Measurements from ENCODE around the gene IL27RA.
A peak's percentile ranks its signal among the peaks of the same experiment; 100 is the strongest.
"Not testable (repeated sequence)": the region's sequence is repeated elsewhere in the genome, so short reads cannot be mapped to it uniquely, and the experiment has no call there.

Gene IL27RA

DNA sequence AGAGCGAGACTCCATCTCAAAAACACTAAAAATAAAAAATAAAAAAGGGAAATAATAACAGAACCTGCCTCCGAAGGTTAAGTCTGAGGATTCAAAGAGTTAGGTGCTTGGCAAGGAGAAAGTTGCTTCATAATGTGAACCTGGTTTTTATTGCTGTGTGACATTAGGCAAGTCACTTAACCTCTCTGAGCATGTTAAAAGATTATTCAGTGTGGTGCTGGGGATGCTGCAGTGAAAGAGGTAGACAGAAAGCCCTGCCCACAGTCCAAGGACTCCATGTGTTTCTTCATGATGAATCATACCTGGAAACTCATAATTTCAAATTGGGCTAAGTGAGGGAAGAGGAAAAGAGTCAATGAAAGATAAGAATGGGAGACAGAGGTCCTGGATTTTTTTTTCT, 2.4 kb downstream of the IL27RA start:
- no peak for DNase-seq

- not testable (repeated sequence) for DNase-seq
These were observed 3.6 kb downstream of the IL27RA start for GRCh38 chr19:14035159-14035558.

DNA sequence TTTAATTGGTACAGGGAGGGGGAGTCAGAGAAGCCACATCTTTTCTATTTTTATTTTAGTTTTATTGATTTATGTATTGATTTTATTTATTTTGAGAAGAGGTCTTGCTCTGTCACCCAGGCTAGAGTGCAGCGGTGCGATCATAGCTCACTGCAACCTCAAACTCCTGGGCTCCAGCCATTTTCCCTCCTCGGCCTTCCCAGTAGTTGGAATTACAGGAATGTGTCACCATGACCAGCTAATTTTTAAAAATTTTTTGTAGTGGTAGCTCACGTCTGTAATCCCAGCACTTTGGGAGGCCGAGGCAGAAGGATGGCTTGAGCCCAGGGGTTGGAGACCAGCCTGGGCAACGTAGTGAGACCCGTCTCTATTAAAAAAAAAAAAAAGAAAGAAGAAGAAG, 4.1 kb downstream of the IL27RA start:
- no peak for DNase-seq

DNA sequence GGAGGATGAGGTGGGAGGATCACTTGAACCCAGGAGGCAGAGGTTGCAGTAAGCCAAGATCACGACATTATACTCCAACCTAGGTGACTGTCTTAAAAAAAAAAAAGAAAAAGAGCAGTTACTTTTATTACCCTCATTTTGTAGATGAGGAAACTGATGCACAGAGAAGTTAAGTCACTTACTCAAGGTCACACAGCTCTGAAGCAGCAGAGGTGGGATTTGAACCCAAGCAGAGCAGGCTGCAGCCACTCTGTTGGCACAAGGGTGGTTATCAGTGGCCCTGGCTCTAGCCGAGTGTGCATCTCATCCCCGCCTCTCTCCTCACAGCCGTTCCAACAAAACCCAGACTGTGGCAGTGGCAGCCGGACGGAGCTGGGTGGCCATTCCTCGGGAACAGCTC, 7.6 kb downstream of the IL27RA start:
- no peak for DNase-seq

DNA sequence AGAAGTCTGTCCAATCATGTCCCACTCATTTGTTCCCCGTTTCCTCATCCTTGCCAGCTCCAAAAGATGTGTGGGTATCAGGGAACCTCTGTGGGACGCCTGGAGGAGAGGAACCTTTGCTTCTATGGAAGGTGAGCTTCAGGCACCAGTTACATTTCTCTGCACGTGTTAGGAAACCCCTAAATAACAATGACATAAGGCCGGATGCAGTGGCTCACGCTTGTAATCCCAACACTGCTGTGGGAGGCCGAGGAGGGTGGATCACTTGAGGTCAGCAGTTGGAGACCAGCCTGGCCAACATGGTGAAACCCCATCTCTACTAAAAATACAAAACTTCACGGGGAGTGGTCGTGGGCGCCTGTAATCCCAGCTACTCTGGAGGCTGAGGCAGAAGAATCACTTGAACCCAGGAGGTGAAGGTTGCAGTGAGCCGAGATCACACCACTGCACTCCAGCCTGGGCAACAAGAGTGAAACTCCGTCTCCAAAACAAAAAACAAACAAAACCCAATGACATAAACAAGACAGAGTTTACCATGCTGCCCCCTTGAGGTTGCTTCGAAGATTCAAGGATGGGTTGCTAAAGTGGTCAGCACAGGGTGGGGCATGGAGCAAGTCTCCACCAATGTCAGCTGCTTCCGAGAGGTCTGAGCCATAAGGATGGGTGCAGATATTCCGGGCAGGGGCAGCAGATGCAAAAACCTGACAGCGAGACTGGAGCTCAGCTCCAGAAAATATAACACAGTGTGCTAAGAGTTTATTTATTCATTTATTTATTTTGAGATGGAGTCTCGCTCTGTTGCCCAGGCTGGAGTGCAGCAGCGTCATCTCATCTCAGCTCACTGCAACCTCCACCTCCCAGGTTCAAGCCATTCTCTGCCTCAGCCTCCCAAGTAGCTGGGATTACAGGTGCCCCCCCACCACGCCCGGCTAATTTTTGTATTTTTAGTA, 11.4 kb downstream of the IL27RA start:
- DNase-seq: peak; percentile 34

DNA sequence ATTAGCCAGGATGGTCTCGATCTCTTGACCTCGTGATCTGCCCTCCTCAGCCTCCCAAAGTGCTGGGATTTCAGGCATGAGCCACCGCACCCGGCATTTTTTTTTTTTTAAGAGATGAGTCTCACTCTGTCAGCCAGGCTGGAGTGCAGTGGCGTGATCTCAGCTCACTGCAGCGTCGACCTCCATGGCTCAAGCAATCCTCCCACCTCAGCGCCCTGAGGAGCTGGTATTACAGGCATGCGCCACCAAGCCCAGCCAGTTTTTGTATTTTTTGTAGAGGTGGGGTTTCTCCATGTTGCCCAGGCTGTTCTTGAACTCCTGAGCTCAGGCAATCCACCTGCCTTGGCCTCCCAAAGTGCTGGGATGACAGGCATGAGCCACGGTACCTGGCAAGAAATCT, 16.3 kb downstream of the IL27RA start:
- not testable (repeated sequence) for DNase-seq

GRCh38 chr19:14048443-14049153, 17.0 kb downstream of the IL27RA start:
- DNase-seq: peak; percentile 84

DNA sequence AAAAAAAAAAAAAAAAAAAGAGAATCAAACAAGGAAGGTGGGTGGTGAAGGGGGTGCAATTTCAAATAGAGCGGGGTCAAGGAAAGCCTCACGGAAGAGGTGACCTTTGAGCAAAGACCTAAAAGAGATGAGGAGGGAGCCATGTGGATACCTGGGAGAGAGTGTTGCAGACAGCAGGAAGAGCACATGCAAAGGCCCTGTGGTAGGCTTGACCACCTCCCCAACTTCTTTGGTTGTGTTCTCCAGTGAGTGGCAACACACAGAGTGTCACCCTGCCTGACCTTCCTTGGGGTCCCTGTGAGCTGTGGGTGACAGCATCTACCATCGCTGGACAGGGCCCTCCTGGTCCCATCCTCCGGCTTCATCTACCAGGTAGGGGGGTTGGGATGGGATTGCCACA, 18.9 kb downstream of the IL27RA start:
- no peak for DNase-seq

DNA sequence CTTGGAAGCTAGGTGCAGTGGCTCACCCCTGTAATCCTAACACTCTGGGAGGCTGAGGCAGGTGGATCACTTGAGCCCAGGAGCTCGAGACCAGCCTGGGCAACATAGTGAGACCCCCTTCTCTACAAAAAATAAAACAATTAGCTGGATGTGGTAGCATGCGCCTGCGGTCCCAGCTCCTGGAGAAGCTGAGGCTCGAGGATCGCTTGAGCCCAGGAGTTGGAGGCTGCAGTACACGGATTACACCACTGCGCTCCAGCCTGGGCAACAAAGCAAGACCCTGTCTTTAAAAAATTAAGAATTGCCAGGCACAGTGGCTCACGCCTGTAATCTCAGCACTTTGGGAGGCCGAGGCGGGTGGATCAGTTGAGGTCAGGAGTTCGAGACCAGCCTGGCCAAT, 19.4 kb downstream of the IL27RA start:
- not testable (repeated sequence) for DNase-seq

GRCh38 chr19:14051980-14052379, 20.4 kb downstream of the IL27RA start:
- DNase-seq: no peak

GRCh38 chr19:14052470-14052869, 20.9 kb downstream of the IL27RA start:
- DNase-seq: no peak

DNA sequence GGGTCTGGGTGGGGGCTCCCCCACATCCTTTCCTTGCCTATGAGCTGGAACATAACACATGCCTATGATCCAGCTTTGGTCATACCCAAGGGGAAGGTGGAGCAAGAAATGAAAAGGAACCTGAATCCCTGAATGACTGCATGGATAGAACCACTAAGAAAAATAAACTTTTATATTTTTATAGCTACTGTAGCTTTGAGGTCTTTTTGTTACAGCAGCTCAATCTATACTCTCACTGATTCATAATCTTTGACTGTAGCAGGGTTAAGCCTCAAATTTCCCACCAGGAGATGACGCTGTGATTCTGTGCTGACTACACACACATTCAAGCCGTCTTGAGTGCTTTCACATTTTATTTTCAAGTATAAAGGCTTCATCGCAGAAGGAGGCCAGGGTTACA, 21.5 kb downstream of the IL27RA start:
- DNase-seq: no peak

DNA sequence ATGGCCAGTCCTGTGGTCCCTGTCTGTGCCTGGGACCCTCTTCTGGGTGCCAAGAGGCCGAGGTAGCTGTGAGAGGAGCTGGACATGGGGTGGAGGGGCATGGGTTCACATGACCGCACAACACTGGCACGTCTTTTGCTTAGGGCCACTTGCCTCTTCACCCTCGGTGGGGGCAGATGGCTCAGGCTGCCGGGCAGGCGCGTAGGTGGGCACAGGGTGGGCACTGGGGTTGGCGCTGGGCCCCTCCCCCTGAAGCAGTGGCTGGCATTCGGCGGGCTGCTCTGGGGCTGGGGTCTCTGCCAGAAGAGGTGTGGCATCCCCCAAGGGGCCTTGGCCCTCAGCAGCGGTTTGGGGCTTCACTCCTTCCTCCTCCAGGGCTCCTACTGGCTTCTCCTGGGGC, 21.9 kb downstream of the IL27RA start:
- DNase-seq: no peak

- no peak for DNase-seq
These were observed 22.5 kb downstream of the IL27RA start for GRCh38 chr19:14054099-14054498.

DNA sequence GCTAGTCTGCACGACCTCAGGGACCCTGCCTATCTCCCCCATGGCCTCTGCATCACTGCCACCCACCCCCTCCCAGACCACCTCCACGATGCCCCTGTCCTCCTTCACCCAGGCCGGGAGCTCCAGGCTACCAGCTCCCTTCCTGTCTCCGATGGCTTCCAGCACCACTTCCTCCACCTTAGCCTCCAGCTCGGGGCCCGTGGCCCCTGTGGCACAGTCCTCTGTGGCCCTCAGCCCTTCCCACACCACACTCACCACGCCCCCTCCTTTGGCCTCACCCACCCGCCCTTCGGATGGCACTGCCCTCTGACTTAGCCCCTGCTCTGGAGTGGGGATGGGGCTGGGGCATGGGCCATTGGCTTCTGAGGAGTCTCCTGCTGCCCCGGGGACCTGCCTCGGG, 23.2 kb downstream of the IL27RA start:
- no peak for DNase-seq

DNA sequence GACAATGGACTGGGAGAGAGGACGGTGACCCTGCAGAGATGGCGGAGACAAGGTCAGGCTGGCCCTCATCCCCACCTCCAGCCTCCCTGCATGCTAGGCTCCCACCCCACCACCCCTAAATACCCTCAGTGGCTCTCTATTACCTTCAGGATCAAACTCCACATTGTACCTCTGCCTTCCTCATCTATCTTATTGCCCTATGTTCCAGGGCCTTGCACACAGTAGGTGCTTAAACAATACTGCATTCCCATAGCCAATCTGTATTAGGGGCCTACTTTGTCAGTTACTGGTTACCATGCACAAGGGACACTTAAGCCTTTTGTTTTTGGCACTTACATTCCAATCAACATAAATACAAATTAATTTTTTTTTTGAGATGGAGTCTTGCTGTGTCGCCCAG, 23.8 kb downstream of the IL27RA start:
- no peak for DNase-seq

- no peak for DNase-seq
These were observed 24.6 kb downstream of the IL27RA start for GRCh38 chr19:14056069-14056666.

DNA sequence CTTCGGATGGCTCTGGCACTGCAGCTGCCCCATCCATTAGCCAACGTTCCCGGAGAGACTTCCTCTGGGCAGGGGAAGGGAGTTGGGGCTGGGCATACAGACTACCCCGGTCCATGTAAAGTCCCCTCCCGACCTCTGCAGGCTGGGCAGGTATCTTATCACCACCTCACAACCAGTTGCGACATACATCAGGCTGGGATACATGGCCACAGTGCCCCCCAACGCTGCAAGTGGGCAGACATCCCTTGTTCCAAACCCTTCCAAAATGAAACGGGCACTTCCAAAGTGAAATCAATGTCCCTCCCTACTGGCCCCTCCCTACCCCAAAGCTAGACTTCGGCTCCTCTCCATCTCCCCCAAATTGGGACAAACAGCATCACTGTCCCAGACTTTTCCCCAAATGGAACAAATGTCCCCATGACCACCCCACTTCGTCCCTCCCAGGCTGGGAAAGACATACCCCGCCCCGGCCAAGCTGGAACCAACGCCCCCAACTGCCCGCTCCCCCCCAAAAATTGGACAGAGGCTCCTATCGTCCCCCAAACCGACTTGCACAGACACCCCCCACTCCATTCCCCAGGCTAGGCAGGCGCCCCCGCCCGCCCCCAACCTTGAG, 25.3 kb downstream of the IL27RA start:
- DNase-seq: no peak

GRCh38 chr19:14058182-14059092, 26.9 kb downstream of the IL27RA start:
- no peak for DNase-seq

DNA sequence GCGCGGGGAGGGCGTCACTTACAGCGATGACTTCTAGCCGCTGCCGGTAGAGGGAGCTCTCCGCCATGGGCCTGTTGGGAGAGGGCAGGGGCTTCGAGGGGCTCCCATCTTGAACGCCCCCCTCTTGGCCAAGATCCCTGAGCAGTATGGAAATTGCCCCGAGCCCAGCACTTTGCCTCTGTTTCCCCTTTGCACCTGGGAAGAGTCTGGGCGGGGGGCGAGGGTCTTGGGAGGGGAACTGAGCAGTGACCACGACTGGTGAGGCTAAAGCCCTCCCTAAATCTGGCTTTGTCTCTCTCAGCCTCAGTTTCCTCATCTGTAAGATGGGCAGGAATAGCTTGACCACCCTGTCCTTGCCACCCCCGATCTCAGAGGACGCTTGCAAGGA, 27.5 kb downstream of the IL27RA start:
- peak; percentile 67 for DNase-seq

GRCh38 chr19:14059652-14060155, 28.1 kb downstream of the IL27RA start:
- no peak for DNase-seq

Data from activated T-cell treated with anti-CD3 and anti-CD28 coated beads, Interleukin-2, amount 50 U/mL, for 1 hour (primary cell).